Effector memory CD8-positive, alpha-beta T cell (primary cell): ENCODE measurements around the gene HSD17B11.
"Not testable (repeated sequence)": the region's sequence is repeated elsewhere in the genome, so short reads cannot be mapped to it uniquely, and the experiment has no call there.

ENCODE experiments used
- ATAC-seq: fragments of 150-1000 bp; cut with Tn5 transposase; replicated peaks from 2 replicates; pipeline ENCODE4 v1.10.0; 2021; ENCODE audit warnings: mild to moderate bottlenecking, moderate library complexity
- DNase-seq, 3 experiments: peaks; one replicate each; pipeline ENCODE4 v3.0.0; 2021
- H3K27ac Mint-ChIP-seq, 2 donors: one replicate each; pipeline ENCODE4 v1.8.0; 2022; ENCODE audit warnings: mild to moderate bottlenecking in 2 of 2, mixed read lengths in 2 of 2, moderate library complexity in 2 of 2
- H3K27me3 Mint-ChIP-seq, 2 donors: one replicate each; pipeline ENCODE4 v1.8.0; 2022; ENCODE audit warnings: mixed read lengths in 2 of 2
- H3K36me3 Mint-ChIP-seq: one replicate; pipeline ENCODE4 v1.8.0; 2022; ENCODE audit warnings: mild to moderate bottlenecking, moderate library complexity, mixed read lengths; ENCODE audit not compliant: insufficient read depth
- H3K4me1 Mint-ChIP-seq, 2 donors: one replicate each; pipeline ENCODE4 v1.8.0; 2022; ENCODE audit warnings: low read depth in 2 of 2, mixed read lengths in 2 of 2
- H3K4me3 Mint-ChIP-seq, 2 donors: one replicate each; pipeline ENCODE4 v1.8.0; 2022; ENCODE audit warnings: mild to moderate bottlenecking in 2 of 2, mixed read lengths in 2 of 2, moderate library complexity in 2 of 2
- H3K9me3 Mint-ChIP-seq, 2 donors: one replicate each; pipeline ENCODE4 v1.8.0; 2022; ENCODE audit warnings: mixed read lengths in 2 of 2

The HSD17B11 gene

GRCh38 chr4:87330761-87331160, 60.2 kb downstream of the HSD17B11 start:
- Mint-ChIP-seq H3K4me1 (no peaks in the 10 kb centered on the region), H3K9me3 (peaks cover 23 to 31% of the 10 kb centered on the region in 2 donors), H3K4me3 (no peak overlapping the region), H3K27ac (no peak overlapping the region), H3K36me3 (peaks cover 9% of the 10 kb centered on the region), H3K27me3 (no peaks in the 10 kb centered on the region)
- DNase-seq (no peak), ATAC-seq (no peak)

- peaks cover 4% of the 10 kb centered on the region for H3K36me3 Mint-ChIP-seq
- H3K27me3 Mint-ChIP-seq = no peaks in the 10 kb centered on the region
- H3K27ac Mint-ChIP-seq = no peak overlapping the region
- H3K9me3 Mint-ChIP-seq = peaks cover 9 to 12% of the 10 kb centered on the region in 2 donors
- H3K4me1 Mint-ChIP-seq = no peaks in the 10 kb centered on the region
- ATAC-seq (no peak), DNase-seq (no peak)
- no peak overlapping the region for H3K4me3 Mint-ChIP-seq
Observed at GRCh38 chr4:87327136-87327535, 63.9 kb downstream of the HSD17B11 start.

GRCh38 chr4:87326460-87326859, 64.5 kb downstream of the HSD17B11 start:
- ATAC-seq (no peak), DNase-seq (no peak)
- Mint-ChIP-seq H3K27ac (no peak overlapping the region), H3K9me3 (peaks cover 3 to 8% of the 10 kb centered on the region in 2 donors), H3K4me3 (no peak overlapping the region), H3K27me3 (no peaks in the 10 kb centered on the region), H3K36me3 (peaks cover 4% of the 10 kb centered on the region), H3K4me1 (no peaks in the 10 kb centered on the region)

DNA sequence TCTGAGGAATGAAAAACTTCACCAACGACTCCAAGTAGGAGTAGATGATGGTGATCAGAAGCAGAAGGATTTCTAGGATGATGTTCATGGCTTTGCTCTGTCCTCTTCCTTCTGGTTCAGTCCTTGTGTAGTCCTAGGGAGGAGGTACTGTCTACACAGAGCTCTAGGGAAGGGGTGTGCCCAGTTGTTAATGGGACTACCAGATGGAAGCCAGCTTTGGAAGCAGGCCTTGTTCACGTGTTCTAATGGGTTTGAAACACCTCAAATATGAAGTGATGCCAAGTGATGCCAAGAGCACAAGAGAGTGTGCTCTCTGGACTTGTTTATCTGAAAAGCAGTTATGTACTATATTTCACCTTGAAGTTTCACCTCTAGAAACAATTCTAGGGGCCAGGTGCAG, 68.2 kb downstream of the HSD17B11 start, which contains the start of gene HSD17B13:
Gene HSD17B13, minus strand, starts transcription at position 129 of the 400 bp plus-strand sequence. Its CDS starts 41 bp downstream, at position 88.
- H3K9me3 Mint-ChIP-seq = no peaks in the 10 kb centered on the region
- ATAC-seq (no peak), DNase-seq (no peak)
- no peak within 1 kb of the TSS for H3K27ac Mint-ChIP-seq
- no peaks in the 10 kb centered on the region for H3K36me3 Mint-ChIP-seq
- H3K4me3 Mint-ChIP-seq = no peak within 1 kb of the TSS
- no peaks in the 10 kb centered on the region for H3K27me3 Mint-ChIP-seq
- H3K4me1 Mint-ChIP-seq = no peaks in the 10 kb centered on the region

GRCh38 chr4:87321888-87322287, 69.1 kb downstream of the HSD17B11 start:
- Mint-ChIP-seq H3K27ac (no peak overlapping the region), H3K4me1 (no peaks in the 10 kb centered on the region), H3K36me3 (no peaks in the 10 kb centered on the region), H3K9me3 (no peaks in the 10 kb centered on the region), H3K4me3 (no peak overlapping the region), H3K27me3 (no peaks in the 10 kb centered on the region)
- DNase-seq = no peak
- no peak for ATAC-seq

GRCh38 chr4:87317527-87317926, 73.5 kb downstream of the HSD17B11 start:
- ATAC-seq = no peak

DNA sequence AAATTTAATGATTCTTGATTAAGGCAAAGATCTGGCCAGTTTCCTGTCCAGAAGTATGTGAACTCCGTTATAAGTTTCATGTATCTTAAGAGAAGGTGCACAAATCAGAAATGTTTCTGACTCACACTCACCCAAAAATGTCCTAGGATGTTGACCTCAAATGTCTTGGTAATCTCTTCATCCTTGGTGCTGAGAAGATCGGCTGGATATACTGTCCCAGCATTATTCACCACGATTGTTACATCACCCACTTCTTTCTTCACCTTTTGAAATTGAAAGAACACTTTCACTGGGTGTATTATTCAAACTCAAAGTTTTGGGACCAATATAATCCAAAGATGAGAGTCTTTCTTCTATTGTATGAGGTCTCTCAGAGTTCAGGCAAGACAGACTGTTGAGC, 74.0 kb downstream of the HSD17B11 start:
- DNase-seq (no peak), ATAC-seq (no peak)
- H3K36me3 Mint-ChIP-seq = no peaks in the 10 kb centered on the region
- H3K27me3 Mint-ChIP-seq = no peaks in the 10 kb centered on the region
- H3K4me1 Mint-ChIP-seq = no peaks in the 10 kb centered on the region
- no peaks in the 10 kb centered on the region for H3K9me3 Mint-ChIP-seq
- H3K4me3 Mint-ChIP-seq = no peak overlapping the region
- no peak overlapping the region for H3K27ac Mint-ChIP-seq

More at GRCh38 chr4:87317527-87317926, 73.5 kb downstream of the HSD17B11 start:
- H3K9me3 Mint-ChIP-seq = no peaks in the 10 kb centered on the region
- H3K36me3 Mint-ChIP-seq = no peaks in the 10 kb centered on the region
- H3K4me3 Mint-ChIP-seq = no peak overlapping the region
- H3K4me1 Mint-ChIP-seq = no peaks in the 10 kb centered on the region
- no peaks in the 10 kb centered on the region for H3K27me3 Mint-ChIP-seq
- DNase-seq = no peak
- H3K27ac Mint-ChIP-seq = no peak overlapping the region

- ATAC-seq, H3K4me3 Mint-ChIP-seq, H3K27me3 Mint-ChIP-seq, H3K4me1 Mint-ChIP-seq, H3K27ac Mint-ChIP-seq, H3K36me3 Mint-ChIP-seq, DNase-seq, H3K9me3 Mint-ChIP-seq: not testable (repeated sequence)
Observed at GRCh38 chr4:87315000-87315399, 76.0 kb downstream of the HSD17B11 start.

DNA sequence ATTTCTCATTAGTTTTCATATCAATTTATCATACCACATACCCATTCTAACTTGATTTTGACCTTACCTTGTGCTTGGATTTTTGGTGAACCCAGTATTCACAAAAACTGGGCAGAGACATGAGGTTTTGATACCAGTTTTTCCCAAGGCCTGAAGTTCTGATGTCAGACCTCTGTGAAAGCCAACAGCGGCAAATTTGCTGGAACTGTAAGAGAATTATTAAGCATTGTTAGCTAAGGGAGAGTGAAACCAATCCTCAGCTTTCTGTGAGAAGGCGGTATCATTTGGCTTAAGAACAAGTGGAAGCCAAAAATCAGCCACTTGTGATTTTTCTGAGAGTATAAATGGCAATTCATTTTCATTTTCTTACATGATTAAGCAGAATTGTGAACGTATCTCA, 77.2 kb downstream of the HSD17B11 start:
- no peaks in the 10 kb centered on the region for H3K36me3 Mint-ChIP-seq

DNA sequence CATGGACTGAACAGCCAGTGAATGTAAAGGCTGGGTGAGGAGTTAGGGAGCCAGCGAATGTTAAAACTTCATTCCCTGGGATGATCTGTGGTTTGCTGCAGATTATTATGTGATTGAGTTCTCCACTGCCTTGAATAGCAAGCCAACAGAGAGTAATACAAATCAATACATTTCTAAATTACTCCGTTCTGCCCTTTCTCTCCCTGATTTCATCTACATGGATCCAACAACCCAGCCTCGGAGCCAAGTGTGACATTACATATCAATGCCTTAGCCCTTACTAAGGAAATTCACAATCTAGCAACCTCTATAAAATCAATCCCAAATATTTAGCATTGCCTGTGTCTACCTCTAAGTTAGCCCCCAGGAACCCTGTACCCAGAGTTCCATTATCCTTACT, 79.3 kb downstream of the HSD17B11 start:
- H3K27me3 Mint-ChIP-seq = no peaks in the 10 kb centered on the region
- H3K4me3 Mint-ChIP-seq = no peak overlapping the region
- no peaks in the 10 kb centered on the region for H3K36me3 Mint-ChIP-seq
- H3K9me3 Mint-ChIP-seq = no peaks in the 10 kb centered on the region
- DNase-seq (no peak), ATAC-seq (no peak)
- H3K4me1 Mint-ChIP-seq = no peaks in the 10 kb centered on the region
- no peak overlapping the region for H3K27ac Mint-ChIP-seq

More for the DNA sequence above, 77.2 kb downstream of the HSD17B11 start:
- DNase-seq (no peak), ATAC-seq (no peak)
- H3K9me3 Mint-ChIP-seq = no peaks in the 10 kb centered on the region
- H3K27ac Mint-ChIP-seq = no peak overlapping the region
- H3K4me1 Mint-ChIP-seq = no peaks in the 10 kb centered on the region
- no peaks in the 10 kb centered on the region for H3K27me3 Mint-ChIP-seq
- H3K4me3 Mint-ChIP-seq = no peak overlapping the region

GRCh38 chr4:87310691-87311335, 80.2 kb downstream of the HSD17B11 start:
- ATAC-seq = no peak
- Mint-ChIP-seq H3K27me3 (no peaks in the 10 kb centered on the region), H3K9me3 (no peaks in the 10 kb centered on the region), H3K36me3 (peaks cover 3% of the 10 kb centered on the region), H3K4me1 (no peaks in the 10 kb centered on the region), H3K4me3 (no peak overlapping the region), H3K27ac (no peak overlapping the region)
- no peak for DNase-seq

DNA sequence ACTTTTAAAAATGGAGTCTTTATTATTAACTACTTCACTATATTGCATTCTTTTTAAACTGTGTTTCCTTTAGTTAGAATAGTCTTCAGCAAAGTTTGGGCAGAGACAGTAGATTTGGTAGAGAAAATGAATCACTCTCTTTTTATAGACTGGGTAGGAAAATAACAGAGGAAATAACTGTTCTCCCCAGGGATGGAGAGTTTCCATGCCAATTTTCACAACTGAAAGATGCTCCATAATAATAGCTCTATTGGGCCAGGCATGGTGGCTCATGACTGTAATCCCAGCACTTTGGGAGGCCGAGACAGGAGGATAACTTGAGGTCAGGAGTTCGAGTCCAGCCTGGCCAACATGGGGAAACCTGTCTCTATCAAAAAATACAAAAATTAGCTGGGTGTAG, 81.4 kb downstream of the HSD17B11 start:
- DNase-seq (no peak), ATAC-seq (no peak)
- H3K27me3 Mint-ChIP-seq = no peaks in the 10 kb centered on the region
- H3K27ac Mint-ChIP-seq = no peak overlapping the region
- H3K9me3 Mint-ChIP-seq = no peaks in the 10 kb centered on the region
- peaks cover 3% of the 10 kb centered on the region for H3K36me3 Mint-ChIP-seq
- no peaks in the 10 kb centered on the region for H3K4me1 Mint-ChIP-seq
- no peak overlapping the region for H3K4me3 Mint-ChIP-seq

DNA sequence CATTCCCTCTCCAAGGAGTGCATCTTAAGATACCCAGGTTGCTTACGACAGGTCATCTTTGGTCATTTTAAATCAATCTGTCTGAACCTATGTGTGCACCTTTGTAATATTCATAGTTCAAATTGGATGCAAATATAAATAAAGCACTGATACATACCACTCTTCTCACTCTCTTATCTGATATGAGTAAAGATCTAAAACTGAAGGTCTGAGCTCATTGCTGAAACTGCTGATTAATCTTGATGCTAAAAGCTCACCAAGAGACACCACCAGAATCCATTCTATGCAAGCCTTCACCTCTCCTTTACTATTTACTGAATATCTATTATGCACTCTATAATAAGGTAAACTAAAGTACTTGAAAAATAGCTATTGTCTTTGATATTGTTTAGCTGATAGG, 84.9 kb downstream of the HSD17B11 start:
- Mint-ChIP-seq H3K4me3 (no peak overlapping the region), H3K9me3 (no peaks in the 10 kb centered on the region), H3K4me1 (no peaks in the 10 kb centered on the region), H3K27me3 (peaks cover 0 to 4% of the 10 kb centered on the region in 2 donors), H3K36me3 (peaks cover 3% of the 10 kb centered on the region), H3K27ac (no peak overlapping the region)
- DNase-seq (no peak), ATAC-seq (no peak)

DNA sequence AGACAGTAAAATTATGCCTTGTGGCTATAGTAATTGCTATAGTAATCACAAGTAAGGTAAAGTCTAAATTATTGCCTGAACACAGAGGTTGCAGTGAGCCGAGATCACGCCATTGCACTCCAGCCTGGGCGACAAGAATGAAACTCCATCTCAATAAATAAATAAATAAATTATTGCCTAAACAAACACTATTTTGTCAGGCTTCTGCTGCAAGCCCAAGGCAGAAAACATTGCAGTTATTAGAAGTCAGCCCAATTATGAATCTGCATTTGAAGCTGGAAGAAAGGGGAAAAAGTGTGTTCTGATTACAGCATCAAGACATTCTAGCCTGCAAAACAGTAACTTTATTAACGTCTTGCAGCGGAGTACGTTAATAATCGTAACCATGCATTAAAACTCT, 85.4 kb downstream of the HSD17B11 start:
- no peaks in the 10 kb centered on the region for H3K9me3 Mint-ChIP-seq
- no peak overlapping the region for H3K27ac Mint-ChIP-seq
- peaks cover 0 to 9% of the 10 kb centered on the region in 2 donors for H3K27me3 Mint-ChIP-seq
- no peak for ATAC-seq
- H3K36me3 Mint-ChIP-seq = peaks cover 3% of the 10 kb centered on the region
- H3K4me3 Mint-ChIP-seq = no peak overlapping the region
- H3K4me1 Mint-ChIP-seq = no peaks in the 10 kb centered on the region
- no peak for DNase-seq
